IMR-90 (cell line): ENCODE measurements around the gene TBC1D10B. TPM values are rescaled to one million over a fixed set of nuclear protein-coding genes. Genes with fewer than 3 reads are reported as not detected.

Experiments used
- ATAC-seq: fragments of 200-7000 bp; cut with Tn5 transposase; 2 replicates; pipeline ENCODE4 v1.9.1; 2020; ENCODE audit warnings: low read depth, mild to moderate bottlenecking, moderate library complexity
- BruUV-seq: library from RNA; stranded (reverse); fragments of 400-500 nt; replicated peaks from 2 replicates; lab custom pipeline; 2021; lab: Mats Ljungman, UMichigan
- CTCF ChIA-PET: fragments of 300-600 bp; formaldehyde crosslinking; extraction: SDS; loops from one replicate; lab custom pipeline; 2021; ENCODE audit warnings: antibody characterized with exemption; lab: Yijun Ruan, JAX
- POLR2A ChIA-PET: fragments of 300-600 bp; sonication (Branson Sonifier 250); formaldehyde crosslinking; loops from one replicate; lab custom pipeline; 2022; ENCODE audit warnings: antibody characterized with exemption; ENCODE audit not compliant: unreplicated experiment; lab: Charles Lee
- DNase-seq: peaks from one replicate; pipeline ENCODE4 v3.0.0; 2013
- H2AFZ ChIP-seq: replicated peaks from 2 replicates; pipeline ENCODE3; 2013; ENCODE audit warnings: low read length, mild to moderate bottlenecking; ENCODE audit not compliant: poor library complexity
- H2AK5ac ChIP-seq: 2 replicates; pipeline ENCODE4 v1.6.1; 2013; ENCODE audit warnings: low read depth, low read length, inconsistent platforms
- H2AK9ac ChIP-seq: replicated peaks from 2 replicates; pipeline ENCODE3; 2013; ENCODE audit warnings: mild to moderate bottlenecking, low read depth, low read length, moderate library complexity; ENCODE audit not compliant: poor library complexity
- H2BK120ac ChIP-seq: 2 replicates; pipeline ENCODE4 v1.6.1; 2013; ENCODE audit warnings: low read depth, low read length, inconsistent platforms
- H2BK15ac ChIP-seq: 3 replicates; pipeline ENCODE4 v1.6.1; 2013; ENCODE audit warnings: low read depth, low read length, inconsistent platforms
- H2BK20ac ChIP-seq: 2 replicates; pipeline ENCODE4 v1.6.1; 2013; ENCODE audit warnings: low read depth, mild to moderate bottlenecking, inconsistent platforms, low read length, moderate library complexity
- H2BK5ac ChIP-seq: 2 replicates; pipeline ENCODE4 v1.6.1; 2013; ENCODE audit warnings: mild to moderate bottlenecking, low read depth, low read length, inconsistent platforms; ENCODE audit not compliant: poor library complexity, severe bottlenecking
- H3K14ac ChIP-seq: replicated peaks from 2 replicates; pipeline ENCODE4 v1.6.1; 2013; ENCODE audit warnings: low read depth, low read length, inconsistent platforms
- H3K18ac ChIP-seq: 2 replicates; pipeline ENCODE4 v1.6.1; 2013; ENCODE audit warnings: low read depth, low read length, control low read depth
- H3K23ac ChIP-seq: 2 replicates; pipeline ENCODE4 v1.6.1; 2013; ENCODE audit warnings: low read depth, low read length, inconsistent platforms
- H3K27ac ChIP-seq: 2 replicates; pipeline ENCODE4 v1.5.1; 2013; ENCODE audit warnings: mild to moderate bottlenecking, control low read depth, low read length; ENCODE audit not compliant: insufficient read depth
- H3K27me3 ChIP-seq: 2 replicates; pipeline ENCODE4 v1.6.1; 2013; ENCODE audit warnings: low read length; ENCODE audit not compliant: control insufficient read depth, insufficient read depth
- H3K36me3 ChIP-seq: 2 replicates; pipeline ENCODE4 v1.6.1; 2013; ENCODE audit warnings: low read length, mixed read lengths; ENCODE audit not compliant: control insufficient read depth, insufficient read depth
- H3K4ac ChIP-seq: 2 replicates; pipeline ENCODE4 v1.6.1; 2013; ENCODE audit warnings: low read depth, low read length, inconsistent platforms
- H3K4me1 ChIP-seq: 2 replicates; pipeline ENCODE4 v1.6.1; 2013; ENCODE audit warnings: low read length, mixed read lengths; ENCODE audit not compliant: control insufficient read depth, insufficient read depth
- H3K4me2 ChIP-seq: 2 replicates; pipeline ENCODE4 v1.6.1; 2013; ENCODE audit warnings: low read depth, mild to moderate bottlenecking, control low read depth, low read length, moderate library complexity
- H3K4me3 ChIP-seq: 2 replicates; pipeline ENCODE4 v1.5.1; 2013; ENCODE audit warnings: low read depth, mild to moderate bottlenecking, control low read depth, low read length, moderate library complexity; ENCODE audit not compliant: insufficient read depth
- H3K56ac ChIP-seq: 2 replicates; pipeline ENCODE4 v1.6.1; 2013; ENCODE audit warnings: low read length, inconsistent platforms; ENCODE audit not compliant: insufficient read depth; ENCODE audit errors: extremely low read depth
- H3K79me1 ChIP-seq, 2 experiments: 2 replicates each; pipeline ENCODE4 v1.6.1; 2013; ENCODE audit warnings: low read length in 2 of 2, inconsistent platforms in 1 of 2, low read depth in 1 of 2
- H3K9ac ChIP-seq: 2 replicates; pipeline ENCODE4 v1.6.1; 2013; ENCODE audit warnings: low read depth, low read length, control low read depth
- H3K9me1 ChIP-seq: 2 replicates; pipeline ENCODE4 v1.6.1; 2013; ENCODE audit warnings: low read length, inconsistent platforms; ENCODE audit not compliant: insufficient read depth
- H3K9me3 ChIP-seq: 2 replicates; pipeline ENCODE4 v1.6.1; 2013; ENCODE audit warnings: low read length; ENCODE audit not compliant: control insufficient read depth, insufficient read depth
- H4K20me1 ChIP-seq: 2 replicates; pipeline ENCODE4 v1.6.1; 2013; ENCODE audit warnings: low read length, inconsistent platforms; ENCODE audit not compliant: insufficient read depth
- H4K5ac ChIP-seq: 2 replicates; pipeline ENCODE4 v1.6.1; 2013; ENCODE audit warnings: mild to moderate bottlenecking, low read depth, low read length, control low read depth
- H4K8ac ChIP-seq, 2 experiments: 2 replicates each; pipeline ENCODE4 v1.6.1; 2013; ENCODE audit warnings: low read depth in 2 of 2, low read length in 2 of 2, control low read depth in 1 of 2, inconsistent platforms in 1 of 2
- H4K91ac ChIP-seq: 2 replicates; pipeline ENCODE4 v1.6.1; 2013; ENCODE audit warnings: low read depth, low read length, inconsistent platforms; ENCODE audit not compliant: insufficient read depth
- CEBPB ChIP-seq: IDR thresholded peaks from 2 replicates; pipeline ENCODE4 v1.6.1; 2012; ENCODE audit warnings: low read depth, low read length, improper control_type of control experiment
- CTCF ChIP-seq: conservative IDR thresholded peaks from 2 replicates; pipeline ENCODE4 v1.5.1; 2012; ENCODE audit warnings: mild to moderate bottlenecking, low read depth, low read length, improper control_type of control experiment
- FOS ChIP-seq: fragments of 150-350 bp; IDR thresholded peaks from 2 replicates; pipeline ENCODE4 v1.6.1; 2016; ENCODE audit warnings: low read depth, low read length
- MAFK ChIP-seq: IDR thresholded peaks from 2 replicates; pipeline ENCODE4 v1.6.1; 2012; ENCODE audit warnings: low read depth, low read length, improper control_type of control experiment
- MAZ ChIP-seq: IDR thresholded peaks from 2 replicates; pipeline ENCODE4 v1.6.1; 2012; ENCODE audit warnings: low read depth, mild to moderate bottlenecking, low read length, improper control_type of control experiment, moderate library complexity, borderline replicate concordance
- MXI1 ChIP-seq: IDR thresholded peaks from 2 replicates; pipeline ENCODE4 v1.6.1; 2012; ENCODE audit warnings: low read depth, mild to moderate bottlenecking, low read length, moderate library complexity, borderline replicate concordance
- NFE2L2 ChIP-seq: fragments of 150-350 bp; IDR thresholded peaks from 2 replicates; pipeline ENCODE4 v1.6.1; 2016; ENCODE audit warnings: low read depth, mild to moderate bottlenecking, low read length
- RAD21 ChIP-seq: IDR thresholded peaks from 2 replicates; pipeline ENCODE4 v1.6.1; 2012; ENCODE audit warnings: low read length, improper control_type of control experiment
- USF2 ChIP-seq: fragments of 150-350 bp; IDR thresholded peaks from 2 replicates; pipeline ENCODE4 v1.6.1; 2017; ENCODE audit warnings: mild to moderate bottlenecking, antibody characterized with exemption, low read length, low read depth
- WGBS, 2 experiments: methylation state at CpG; one replicate each; pipeline versions ENCODE4 v1.1.5 to v1.1.7; 2013; ENCODE audit warnings: missing lambda C conversion rate in 2 of 2; ENCODE audit not compliant: insufficient read length in 1 of 2; ENCODE audit errors: extremely low coverage in 2 of 2; 5-methylcytosine and 5-hydroxymethylcytosine counted together
- dilution Hi-C: fragments of 300-500 bp; cut with HindIII; formaldehyde crosslinking; loops from one replicate; pipeline ENCODE4 v1.14.3; 2018; ENCODE audit warnings: low sequenced_read_pairs; ENCODE audit not compliant: unreplicated experiment
- in situ Hi-C: fragments of 300-500 bp; cut with MboI; formaldehyde crosslinking; loops from 3 replicates; pipeline ENCODE4 v1.14.3; 2019; ENCODE audit warnings: low sequenced_read_pairs, inconsistent platforms, mixed read lengths
- intact Hi-C: fragments of 100-400 bp; cut with micrococcal nuclease; formaldehyde crosslinking; loops from 2 replicates; pipeline ENCODE4 v1.10.0; 2022
- polyA plus RNA-seq, 3 experiments: library from polyadenylated mRNA; depleted of rRNA; stranded (reverse); fragments of >200 nt; gene quantifications; 2 replicates each; pipeline ENCODE4 v1.2.3, GENCODE V29; 2012; ENCODE audit warnings: low replicate concordance in 1 of 3
- total RNA-seq: library from RNA; depleted of rRNA; stranded (reverse); fragments of >200 nt; gene quantifications from 2 replicates; pipeline ENCODE4 v1.2.3, GENCODE V29; 2012

The TBC1D10B gene
- total and polyA plus RNA-seq, 2 of the 4 experiments (the other 2 are of a cell fraction) = 8.4 to 24.9 TPM

- Histone ChIP-seq H2AK9ac (peak overlapping the region; percentile 89), H4K20me1 (peaks cover 31% of the 10 kb centered on the region), H3K4ac (peak overlapping the region; percentile 78), H3K4me2 (peak overlapping the region; percentile 50), H3K18ac (no peak overlapping the region), H4K8ac (peak overlapping the region; percentile 44 to 87), H2BK120ac (peak overlapping the region; percentile 38; the same call in 1 of the 2 replicates), H4K5ac (peak overlapping the region; percentile 35), H3K9me3 (no peaks in the 10 kb centered on the region), H3K9ac (peak overlapping the region; percentile 37), H3K9me1 (peaks cover 17% of the 10 kb centered on the region), H3K56ac (peak overlapping the region; percentile 38; the same call in 1 of the 2 replicates), H2BK15ac (0 out of 3 replicates have a peak overlapping the region, but pooled peaks have one; percentile 2), H2AK5ac (peak overlapping the region; percentile 92), H3K14ac (peak overlapping the region; percentile 15; the same call in 1 of the 2 replicates), H2AFZ (peak overlapping the region; percentile 86), H2BK5ac (peak overlapping the region; percentile 29), H3K23ac (peak overlapping the region; percentile 24; the same call in 1 of the 2 replicates), H3K27me3 (no peaks in the 10 kb centered on the region), H3K4me1 (peaks cover 3% of the 10 kb centered on the region; the same call in 1 of the 2 replicates), H3K36me3 (0 out of 2 replicates have a peak, but pooled peaks cover 2% of the 10 kb centered on the region), H4K91ac (peak overlapping the region; percentile 45), H3K27ac (peak overlapping the region; percentile 9), H3K79me1 (peaks cover 0 to 40% of the 10 kb centered on the region in 2 experiments; a peak in 2 of 4 replicates), H3K4me3 (peak overlapping the region; percentile 29), H2BK20ac (0 out of 2 replicates have a peak overlapping the region, but pooled peaks have one; percentile 29)
- CTCF ChIA-PET = interaction anchor here (0.7 kb wide), 1 partner anchor 24 kb away, joined by 3 read pairs; the partner anchor contains the start of gene ZNF48
- TF ChIP-seq MAZ (no peak), CEBPB (no peak), FOS (no peak), USF2 (no peak), MAFK (no peak), MXI1 (no peak), NFE2L2 (no peak), RAD21 (no peak), CTCF (no peak)
- DNase-seq = no peak
- POLR2A ChIA-PET = interaction anchor here (0.5 kb wide), 1 partner anchor 28 kb away, joined by 3 read pairs; no protein-coding TSS in a partner anchor
- dilution Hi-C loops = no loop called here
- in situ Hi-C loops = no loop called here
- ATAC-seq = no peak
- WGBS, 2 experiments = 20% methylated on average over 11 of the region's 11 CpGs; no CpG with 5 or more reads in 1 of the 2 experiments
- BruUV-seq = no TSS peak
- intact Hi-C loops = no loop called here
Observed at GRCh38 chr16:30371248-30371816, 1.0 kb upstream of the TBC1D10B start.
